ENCODE data around the gene TRUB1. TPM values are rescaled to one million over a fixed set of nuclear protein-coding genes. Genes with fewer than 3 reads are reported as not detected.
A peak's percentile ranks its signal among the peaks of the same experiment; 100 is the strongest.
"Not testable (repeated sequence)": the region's sequence is repeated elsewhere in the genome, so short reads cannot be mapped to it uniquely, and the experiment has no call there.

Gene TRUB1
- total RNA-seq, 1 experiment from 2014 or later: 21.4 TPM

- Histone ChIP-seq H3K27me3 (no peaks in the 10 kb centered on the region), H3K36me3 (no peaks in the 10 kb centered on the region), H3K4me3 (no peak overlapping the region), H3K9me3 (no peaks in the 10 kb centered on the region)
- DNase-seq: no peak
Observed at GRCh38 chr10:114917459-114917858, 20.5 kb upstream of the TRUB1 start.

GRCh38 chr10:114917927-114918672 lies 19.9 kb upstream of the TRUB1 start:
- H3K4me3 ChIP-seq: no peak overlapping the region
- no peak for DNase-seq
- no peaks in the 10 kb centered on the region for H3K27me3 ChIP-seq
- H3K9me3 ChIP-seq: no peaks in the 10 kb centered on the region
- H3K36me3 ChIP-seq: no peaks in the 10 kb centered on the region

- H3K9me3 ChIP-seq: no peaks in the 10 kb centered on the region
- H3K4me3 ChIP-seq: no peak overlapping the region
- no peak for DNase-seq
- H3K27me3 ChIP-seq: no peaks in the 10 kb centered on the region
- H3K36me3 ChIP-seq: no peaks in the 10 kb centered on the region
Observed at GRCh38 chr10:114920459-114920858, 17.5 kb upstream of the TRUB1 start.

- Histone ChIP-seq H3K36me3 (no peaks in the 10 kb centered on the region), H3K27me3 (no peaks in the 10 kb centered on the region), H3K4me3 (no peak overlapping the region), H3K9me3 (no peaks in the 10 kb centered on the region)
- DNase-seq: no peak
Observed at GRCh38 chr10:114922003-114922402, 16.0 kb upstream of the TRUB1 start.

GRCh38 chr10:114923551-114923950 lies 14.4 kb upstream of the TRUB1 start:
- DNase-seq: no peak
- no peaks in the 10 kb centered on the region for H3K9me3 ChIP-seq
- no peak overlapping the region for H3K4me3 ChIP-seq
- no peaks in the 10 kb centered on the region for H3K27me3 ChIP-seq
- H3K36me3 ChIP-seq: no peaks in the 10 kb centered on the region

GRCh38 chr10:114925587-114926586 lies 12.1 kb upstream of the TRUB1 start:
- H3K36me3 ChIP-seq: no peaks in the 10 kb centered on the region
- peak; percentile 41 for DNase-seq

GRCh38 chr10:114928818-114929217 lies 9.2 kb upstream of the TRUB1 start:
- Histone ChIP-seq H3K9me3 (no peaks in the 10 kb centered on the region), H3K4me3 (no peak overlapping the region), H3K27me3 (no peaks in the 10 kb centered on the region), H3K36me3 (no peaks in the 10 kb centered on the region)
- peak; percentile 19 for DNase-seq

More at GRCh38 chr10:114925587-114926586, 12.1 kb upstream of the TRUB1 start:
- Histone ChIP-seq H3K4me3 (no peak overlapping the region), H3K27me3 (no peaks in the 10 kb centered on the region), H3K9me3 (no peaks in the 10 kb centered on the region)

GRCh38 chr10:114930320-114930719 lies 7.7 kb upstream of the TRUB1 start:
- H3K9me3 ChIP-seq: no peaks in the 10 kb centered on the region
- no peak for DNase-seq
- H3K36me3 ChIP-seq: no peaks in the 10 kb centered on the region
- H3K4me3 ChIP-seq: no peak overlapping the region
- H3K27me3 ChIP-seq: no peaks in the 10 kb centered on the region

- Histone ChIP-seq H3K4me3 (no peak overlapping the region), H3K9me3 (no peaks in the 10 kb centered on the region), H3K36me3 (no peaks in the 10 kb centered on the region), H3K27me3 (no peaks in the 10 kb centered on the region)
- peak; percentile 34 for DNase-seq
Observed at GRCh38 chr10:114931072-114931679, 6.8 kb upstream of the TRUB1 start.

GRCh38 chr10:114932225-114932624 lies 5.8 kb upstream of the TRUB1 start:
- Histone ChIP-seq H3K36me3 (no peaks in the 10 kb centered on the region), H3K4me3 (no peak overlapping the region), H3K9me3 (no peaks in the 10 kb centered on the region), H3K27me3 (no peaks in the 10 kb centered on the region)
- DNase-seq: no peak

- H3K36me3 ChIP-seq: no peaks in the 10 kb centered on the region
- no peak overlapping the region for H3K4me3 ChIP-seq
- H3K27me3 ChIP-seq: no peaks in the 10 kb centered on the region
- DNase-seq: no peak
- H3K9me3 ChIP-seq: no peaks in the 10 kb centered on the region
Observed at GRCh38 chr10:114932945-114933344, 5.0 kb upstream of the TRUB1 start.

- H3K36me3 ChIP-seq: no peaks in the 10 kb centered on the region; the same call in 1 of the 2 replicates
- no peaks in the 10 kb centered on the region for H3K9me3 ChIP-seq
- DNase-seq: no peak
- H3K27me3 ChIP-seq: no peaks in the 10 kb centered on the region
- no peak overlapping the region for H3K4me3 ChIP-seq
Observed at GRCh38 chr10:114933588-114933987, 4.4 kb upstream of the TRUB1 start.

- not testable (repeated sequence) for DNase-seq, H3K27me3 ChIP-seq, H3K36me3 ChIP-seq, H3K4me3 ChIP-seq, H3K9me3 ChIP-seq
Observed at GRCh38 chr10:114933995-114934394, 4.0 kb upstream of the TRUB1 start.

GRCh38 chr10:114938856-114939193 lies 830 bp downstream of the TRUB1 start:
- DNase-seq: no peak
- H3K4me3 ChIP-seq: peak overlapping the region; percentile 99
- peaks cover 22% of the 10 kb centered on the region for H3K36me3 ChIP-seq
- no peaks in the 10 kb centered on the region for H3K9me3 ChIP-seq
- H3K27me3 ChIP-seq: no peaks in the 10 kb centered on the region

GRCh38 chr10:114940735-114941134 lies 2.7 kb downstream of the TRUB1 start:
- Histone ChIP-seq H3K9me3 (no peaks in the 10 kb centered on the region), H3K4me3 (no peak overlapping the region), H3K27me3 (no peaks in the 10 kb centered on the region), H3K36me3 (peaks cover 34% of the 10 kb centered on the region)
- DNase-seq: peak; percentile 15

GRCh38 chr10:114943000-114943399 lies 5.0 kb downstream of the TRUB1 start:
- no peaks in the 10 kb centered on the region for H3K27me3 ChIP-seq
- no peak for DNase-seq

GRCh38 chr10:114953047-114953446 lies 15.1 kb downstream of the TRUB1 start:
- Histone ChIP-seq H3K27me3 (no peaks in the 10 kb centered on the region), H3K36me3 (peaks cover 10% of the 10 kb centered on the region), H3K4me3 (no peak overlapping the region), H3K9me3 (no peaks in the 10 kb centered on the region)
- no peak for DNase-seq

More at GRCh38 chr10:114943000-114943399, 5.0 kb downstream of the TRUB1 start:
- Histone ChIP-seq H3K36me3 (peaks cover 44% of the 10 kb centered on the region), H3K9me3 (no peaks in the 10 kb centered on the region), H3K4me3 (no peak overlapping the region)
